Chondrocyte (in vitro differentiated cells): ENCODE measurements around the gene MAS1L. TPM values are rescaled to one million over a fixed set of nuclear protein-coding genes. Genes with fewer than 3 reads are reported as not detected.

ENCODE experiments used
- DNase-seq: peaks from one replicate; pipeline ENCODE4 v3.0.0; 2021; ENCODE audit warnings: mixed read lengths, low spot score
- H3K27ac Mint-ChIP-seq: one replicate; pipeline ENCODE4 v1.8.0; 2021; ENCODE audit warnings: mild to moderate bottlenecking, moderate library complexity, mixed read lengths; ENCODE audit not compliant: unreplicated experiment
- H3K27me3 Mint-ChIP-seq: 2 replicates; pipeline ENCODE4 v1.8.0; 2021; ENCODE audit warnings: low read depth, mixed read lengths
- H3K36me3 Mint-ChIP-seq: 2 replicates; pipeline ENCODE4 v1.8.0; 2021; ENCODE audit warnings: low read depth, mixed read lengths
- H3K4me1 Mint-ChIP-seq: 2 replicates; pipeline ENCODE4 v1.8.0; 2021; ENCODE audit warnings: low read depth, mild to moderate bottlenecking, mixed read lengths
- H3K4me3 Mint-ChIP-seq: one replicate; pipeline ENCODE4 v1.8.0; 2021; ENCODE audit warnings: mild to moderate bottlenecking, moderate library complexity, mixed read lengths; ENCODE audit not compliant: unreplicated experiment
- H3K9me3 Mint-ChIP-seq: 2 replicates; pipeline ENCODE4 v1.8.0; 2021; ENCODE audit warnings: low read depth, mixed read lengths
- total RNA-seq: library from RNA; stranded (reverse); gene quantifications from 3 replicates; pipeline ENCODE4 v1.2.1, GENCODE V29; 2021
- TF ChIP-seq, protein P1 (sequence below): fragments of 200-600 bp; sonication (generic); IDR thresholded peaks from 2 replicates; pipeline ENCODE4 v1.5.0; 2021; ENCODE audit warnings: antibody characterized with exemption, mild to moderate bottlenecking, moderate library complexity

Gene MAS1L
- total RNA-seq, 1 donor from 2014 or later: not detected

DNA sequence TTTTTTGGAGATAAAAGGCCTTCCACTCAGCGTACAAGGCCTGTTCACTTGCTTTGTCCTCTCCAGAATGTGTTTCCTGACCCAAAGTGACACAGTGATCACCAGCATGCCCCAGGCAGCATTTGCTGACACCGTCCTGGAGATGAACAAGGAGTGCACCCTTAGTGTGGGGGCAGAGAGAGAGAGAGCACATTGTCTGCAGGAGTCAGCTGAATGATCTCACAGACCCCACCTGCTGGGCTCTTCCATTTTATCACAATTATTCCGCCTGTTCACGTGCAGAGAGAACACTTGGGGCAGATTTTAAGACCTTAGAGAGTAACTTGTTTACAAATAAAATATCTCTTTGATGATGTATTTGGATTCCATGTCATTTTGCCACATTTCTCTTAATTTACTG is 22.4 kb upstream of the MAS1L start:
- no peak for DNase-seq
- H3K4me1 Mint-ChIP-seq: no peaks in the 10 kb centered on the region
- H3K4me3 Mint-ChIP-seq: no peak overlapping the region
- H3K9me3 Mint-ChIP-seq: peaks cover 12% of the 10 kb centered on the region
- H3K36me3 Mint-ChIP-seq: no peaks in the 10 kb centered on the region
- TF ChIP-seq, protein P1, sequence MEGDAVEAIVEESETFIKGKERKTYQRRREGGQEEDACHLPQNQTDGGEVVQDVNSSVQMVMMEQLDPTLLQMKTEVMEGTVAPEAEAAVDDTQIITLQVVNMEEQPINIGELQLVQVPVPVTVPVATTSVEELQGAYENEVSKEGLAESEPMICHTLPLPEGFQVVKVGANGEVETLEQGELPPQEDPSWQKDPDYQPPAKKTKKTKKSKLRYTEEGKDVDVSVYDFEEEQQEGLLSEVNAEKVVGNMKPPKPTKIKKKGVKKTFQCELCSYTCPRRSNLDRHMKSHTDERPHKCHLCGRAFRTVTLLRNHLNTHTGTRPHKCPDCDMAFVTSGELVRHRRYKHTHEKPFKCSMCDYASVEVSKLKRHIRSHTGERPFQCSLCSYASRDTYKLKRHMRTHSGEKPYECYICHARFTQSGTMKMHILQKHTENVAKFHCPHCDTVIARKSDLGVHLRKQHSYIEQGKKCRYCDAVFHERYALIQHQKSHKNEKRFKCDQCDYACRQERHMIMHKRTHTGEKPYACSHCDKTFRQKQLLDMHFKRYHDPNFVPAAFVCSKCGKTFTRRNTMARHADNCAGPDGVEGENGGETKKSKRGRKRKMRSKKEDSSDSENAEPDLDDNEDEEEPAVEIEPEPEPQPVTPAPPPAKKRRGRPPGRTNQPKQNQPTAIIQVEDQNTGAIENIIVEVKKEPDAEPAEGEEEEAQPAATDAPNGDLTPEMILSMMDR: no peak
- H3K27ac Mint-ChIP-seq: no peak overlapping the region
- peaks cover 10% of the 10 kb centered on the region for H3K27me3 Mint-ChIP-seq

DNA sequence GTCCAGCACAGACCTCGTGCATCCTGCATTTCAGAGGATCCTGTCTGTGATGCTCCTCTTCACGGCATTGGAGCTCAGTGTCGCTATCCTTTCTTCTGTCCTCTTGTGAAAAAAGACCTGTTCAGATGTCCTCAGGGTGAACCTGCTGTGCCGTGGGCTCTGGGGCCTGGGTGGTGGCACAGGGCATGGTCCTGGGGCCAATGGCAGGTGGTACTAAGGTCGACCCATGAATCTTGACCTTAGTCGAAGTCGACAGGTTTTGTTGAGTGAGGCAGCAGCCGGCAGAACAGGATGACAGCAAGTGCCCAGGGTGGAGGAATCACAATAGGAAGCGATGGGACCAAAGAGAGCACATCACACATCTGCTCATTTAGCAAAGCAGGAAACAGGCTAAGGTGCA is 22.0 kb upstream of the MAS1L start:
- Mint-ChIP-seq H3K27me3 (peaks cover 10% of the 10 kb centered on the region), H3K4me1 (peaks cover 2% of the 10 kb centered on the region)

DNA sequence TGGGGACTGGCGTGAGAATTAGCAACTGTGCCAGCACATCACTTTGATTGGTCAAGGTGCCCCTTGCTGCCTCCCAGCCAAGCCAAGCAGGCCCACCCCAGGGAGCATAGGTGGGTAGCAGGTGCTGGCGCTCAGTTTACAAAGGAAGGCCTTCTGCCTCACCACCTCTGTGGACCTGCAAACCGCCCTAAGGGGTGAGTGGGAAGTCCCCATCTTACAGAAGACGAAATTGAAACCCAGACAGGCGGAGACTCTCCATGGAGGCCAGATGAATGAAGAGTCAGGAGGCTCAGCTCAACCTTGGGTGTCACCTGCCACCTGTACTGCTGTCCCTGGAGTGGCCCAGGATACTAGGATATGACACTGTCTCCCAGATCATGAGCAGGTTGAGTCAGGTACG is 21.5 kb upstream of the MAS1L start:
- peak; percentile 63 for DNase-seq
- Mint-ChIP-seq H3K27ac (no peak overlapping the region), H3K9me3 (peaks cover 6% of the 10 kb centered on the region), H3K4me1 (peaks cover 3% of the 10 kb centered on the region), H3K36me3 (no peaks in the 10 kb centered on the region), H3K27me3 (peaks cover 10% of the 10 kb centered on the region), H3K4me3 (no peak overlapping the region)
- TF ChIP-seq, protein P1: no peak

More for the DNA sequence above, 22.0 kb upstream of the MAS1L start:
- no peaks in the 10 kb centered on the region for H3K36me3 Mint-ChIP-seq
- TF ChIP-seq, protein P1: no peak
- no peak for DNase-seq
- H3K4me3 Mint-ChIP-seq: no peak overlapping the region
- H3K27ac Mint-ChIP-seq: no peak overlapping the region
- H3K9me3 Mint-ChIP-seq: peaks cover 8% of the 10 kb centered on the region

DNA sequence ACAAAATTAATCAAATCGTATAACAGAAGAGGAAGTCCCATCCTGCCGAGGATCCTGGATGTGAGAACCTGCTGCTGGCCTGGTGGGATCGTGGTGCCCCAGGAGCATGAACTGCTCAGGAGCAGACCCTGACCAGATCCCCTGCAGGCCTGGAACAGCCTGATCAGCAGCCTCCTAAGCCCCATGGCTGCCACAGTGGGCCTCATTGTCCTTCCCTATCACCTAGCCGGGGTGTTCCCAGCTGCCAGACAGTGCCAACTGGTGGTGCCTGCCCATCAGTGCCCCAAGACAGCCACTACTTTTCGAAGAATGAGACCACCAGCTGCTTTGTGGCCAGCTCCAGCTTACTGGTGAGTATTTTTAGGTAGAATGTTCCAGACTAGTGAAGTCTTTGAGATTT is 19.6 kb upstream of the MAS1L start:
- Mint-ChIP-seq H3K36me3 (no peaks in the 10 kb centered on the region), H3K9me3 (no peaks in the 10 kb centered on the region), H3K4me1 (peaks cover 11% of the 10 kb centered on the region), H3K27me3 (peaks cover 10% of the 10 kb centered on the region), H3K4me3 (no peak overlapping the region), H3K27ac (no peak overlapping the region)
- DNase-seq: peak; percentile 72
- TF ChIP-seq, protein P1: no peak

DNA sequence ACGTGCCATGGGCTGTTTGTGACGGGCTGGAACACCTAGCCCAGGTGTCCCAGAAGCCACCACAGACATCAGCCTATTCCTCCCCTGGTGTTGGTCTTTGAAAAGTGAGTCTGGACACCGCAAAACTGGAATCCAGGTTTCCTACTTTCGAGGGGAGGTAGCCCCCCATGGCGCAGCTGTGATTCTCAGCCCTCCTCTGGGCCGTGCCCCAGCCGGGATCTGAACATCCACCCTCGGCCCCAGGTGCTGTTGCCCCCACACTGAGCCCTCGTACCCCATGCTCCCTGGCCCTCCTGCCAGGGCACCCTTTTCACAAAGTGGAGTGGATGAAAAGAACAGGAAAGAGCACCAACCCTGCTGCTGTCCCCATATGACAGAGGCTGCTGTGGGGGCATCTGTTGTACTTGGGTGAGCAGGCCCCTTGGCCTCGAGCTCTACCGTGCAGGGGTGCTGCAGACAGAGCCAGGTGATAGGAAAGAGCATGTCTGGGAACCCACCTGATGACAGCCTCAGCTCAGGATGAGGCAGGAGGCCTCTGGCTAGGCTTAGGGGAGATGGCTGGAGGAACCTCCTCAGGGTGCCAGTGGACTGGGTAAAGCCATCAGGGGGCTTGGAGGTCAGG is 18.8 kb upstream of the MAS1L start:
- no peaks in the 10 kb centered on the region for H3K9me3 Mint-ChIP-seq

More for the DNA sequence above, 18.8 kb upstream of the MAS1L start:
- TF ChIP-seq, protein P1: no peak
- peak; percentile 70 for DNase-seq
- Mint-ChIP-seq H3K27ac (no peak overlapping the region), H3K36me3 (no peaks in the 10 kb centered on the region), H3K4me1 (peaks cover 13% of the 10 kb centered on the region), H3K4me3 (no peak overlapping the region), H3K27me3 (peaks cover 10% of the 10 kb centered on the region)
